ENCODE data around the gene PSD2.

GRCh38 chr5:139849942-139850341, 54.3 kb downstream of the PSD2 start:
- TF ChIP-seq CTCF (IDR thresholded peaks at IDR 0.05), result no peak
- no peak for TF ChIP-seq POLR2A (IDR thresholded peaks at IDR 0.05)
